Adrenal gland (tissue), 5 donors: ENCODE measurements around the gene ZNF445.

Experiments used
- POLR2A ChIP-seq, 2 donors: fragments of 450-650 bp; IDR thresholded peaks; one replicate each; pipeline ENCODE4 v1.6.1; 2017; ENCODE audit warnings: antibody characterized with exemption in 2 of 2, mild to moderate bottlenecking in 2 of 2, moderate library complexity in 1 of 2
- TF ChIP-seq, protein P1 (sequence below), 6 experiments: fragments of 450-650 bp in 4 of 6; fragments of 200-600 bp in 2 of 6; sonication (generic) in 1 of 6; IDR thresholded peaks; 1 replicate in 5 of 6; 2 replicates in 1 of 6; pipeline versions ENCODE4 v1.5.1 to v1.8.0; 2016 to 2021; ENCODE audit warnings: antibody characterized with exemption in 6 of 6, mild to moderate bottlenecking in 2 of 6, moderate library complexity in 1 of 6
- donor health status: DM: no; HTN: no; CAD: no.

- no peak for TF ChIP-seq POLR2A (IDR thresholded peaks at IDR 0.05)
- TF ChIP-seq, protein P1, sequence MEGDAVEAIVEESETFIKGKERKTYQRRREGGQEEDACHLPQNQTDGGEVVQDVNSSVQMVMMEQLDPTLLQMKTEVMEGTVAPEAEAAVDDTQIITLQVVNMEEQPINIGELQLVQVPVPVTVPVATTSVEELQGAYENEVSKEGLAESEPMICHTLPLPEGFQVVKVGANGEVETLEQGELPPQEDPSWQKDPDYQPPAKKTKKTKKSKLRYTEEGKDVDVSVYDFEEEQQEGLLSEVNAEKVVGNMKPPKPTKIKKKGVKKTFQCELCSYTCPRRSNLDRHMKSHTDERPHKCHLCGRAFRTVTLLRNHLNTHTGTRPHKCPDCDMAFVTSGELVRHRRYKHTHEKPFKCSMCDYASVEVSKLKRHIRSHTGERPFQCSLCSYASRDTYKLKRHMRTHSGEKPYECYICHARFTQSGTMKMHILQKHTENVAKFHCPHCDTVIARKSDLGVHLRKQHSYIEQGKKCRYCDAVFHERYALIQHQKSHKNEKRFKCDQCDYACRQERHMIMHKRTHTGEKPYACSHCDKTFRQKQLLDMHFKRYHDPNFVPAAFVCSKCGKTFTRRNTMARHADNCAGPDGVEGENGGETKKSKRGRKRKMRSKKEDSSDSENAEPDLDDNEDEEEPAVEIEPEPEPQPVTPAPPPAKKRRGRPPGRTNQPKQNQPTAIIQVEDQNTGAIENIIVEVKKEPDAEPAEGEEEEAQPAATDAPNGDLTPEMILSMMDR (IDR thresholded peaks at IDR 0.05) = no peak
Measured at GRCh38 chr3:44415421-44415820, 62.0 kb downstream of the ZNF445 start.
